GM23248 (cell line): ENCODE results near the gene ARID1B. TPM values are rescaled to one million over a fixed set of nuclear protein-coding genes. Genes with fewer than 3 reads are reported as not detected.

ENCODE experiments used
- DNase-seq: peaks from one replicate; pipeline ENCODE4 v3.0.0-alpha.2; 2015
- H2AFZ ChIP-seq: fragments of 200-600 bp; sonication (generic); 2 replicates; pipeline ENCODE4 v1.6.1; 2016; ENCODE audit warnings: antibody characterized with exemption
- H3F3A ChIP-seq: fragments of 200-600 bp; sonication (generic); 2 replicates; pipeline ENCODE4 v1.6.1; 2016; ENCODE audit warnings: mild to moderate bottlenecking, antibody characterized with exemption, mixed run types; ENCODE audit not compliant: insufficient read depth
- H3K27ac ChIP-seq: fragments of 200-600 bp; sonication (generic); 2 replicates; pipeline ENCODE4 v1.5.1; 2016; ENCODE audit warnings: mild to moderate bottlenecking
- H3K27me3 ChIP-seq: fragments of 200-600 bp; sonication (generic); replicated peaks from 2 replicates; pipeline ENCODE4 v1.6.1; 2016; ENCODE audit warnings: mild to moderate bottlenecking; ENCODE audit not compliant: insufficient read depth
- H3K36me3 ChIP-seq: fragments of 200-600 bp; sonication (generic); 2 replicates; pipeline ENCODE4 v1.6.1; 2016; ENCODE audit warnings: low read depth, mild to moderate bottlenecking
- H3K4me1 ChIP-seq: fragments of 200-600 bp; sonication (generic); 2 replicates; pipeline ENCODE4 v1.6.1; 2016; ENCODE audit warnings: mild to moderate bottlenecking; ENCODE audit not compliant: insufficient read depth
- H3K4me2 ChIP-seq: fragments of 200-600 bp; sonication (generic); one replicate; pipeline ENCODE4 v1.6.1; 2016; ENCODE audit warnings: mild to moderate bottlenecking; ENCODE audit not compliant: unreplicated experiment
- H3K4me3 ChIP-seq: fragments of 200-600 bp; sonication (generic); 2 replicates; pipeline ENCODE4 v1.5.1; 2016; ENCODE audit warnings: mild to moderate bottlenecking
- H3K79me2 ChIP-seq: fragments of 200-600 bp; sonication (generic); 2 replicates; pipeline ENCODE4 v1.6.1; 2016; ENCODE audit warnings: mild to moderate bottlenecking; ENCODE audit not compliant: insufficient read depth
- H3K9ac ChIP-seq: fragments of 200-600 bp; sonication (generic); 2 replicates; pipeline ENCODE4 v1.6.1; 2016; ENCODE audit warnings: mild to moderate bottlenecking
- H3K9me2 ChIP-seq: fragments of 200-600 bp; sonication (generic); 2 replicates; pipeline ENCODE4 v1.6.1; 2016; ENCODE audit warnings: mixed run types, mild to moderate bottlenecking, moderate library complexity; ENCODE audit not compliant: insufficient read depth
- H3K9me3 ChIP-seq: fragments of 200-600 bp; sonication (generic); one replicate; pipeline ENCODE4 v1.6.1; 2017; ENCODE audit warnings: low read depth
- H4K20me1 ChIP-seq: fragments of 200-600 bp; sonication (generic); 2 replicates; pipeline ENCODE4 v1.6.0; 2016; ENCODE audit not compliant: insufficient read depth
- EZH2 ChIP-seq: fragments of 200-600 bp; sonication (generic); IDR thresholded peaks from 2 replicates; pipeline ENCODE4 v1.6.1; 2018; ENCODE audit warnings: antibody characterized with exemption, mild to moderate bottlenecking; ENCODE audit not compliant: insufficient read depth, poor library complexity, severe bottlenecking
- EZH2phosphoT487 ChIP-seq: fragments of 200-600 bp; sonication (generic); IDR thresholded peaks from 2 replicates; pipeline ENCODE4 v1.6.1; 2018; ENCODE audit warnings: antibody characterized with exemption, moderate library complexity, mild to moderate bottlenecking, low read depth; ENCODE audit not compliant: insufficient read depth
- WGBS, 2 experiments: methylation state at CpG; one replicate each; pipeline ENCODE4 v1.1.6; 2015 to 2017; ENCODE audit warnings: low lambda C conversion rate in 2 of 2, low coverage in 1 of 2; ENCODE audit errors: missing lambda C conversion rate in 2 of 2; 5-methylcytosine and 5-hydroxymethylcytosine counted together
- in situ Hi-C: fragments of 300-500 bp; cut with MboI; formaldehyde crosslinking; loops from 2 replicates; pipeline ENCODE4 v1.15.0; 2020
- polyA plus RNA-seq: library from polyadenylated mRNA; unstranded; fragments of >200 nt; fragmentation: Nextera tagmentation; extraction: Ambion mirVana; gene quantifications from 2 replicates; pipeline ENCODE4 v1.2.1, GENCODE V29; 2016
- total RNA-seq: library from RNA; depleted of rRNA; stranded (reverse); fragments of >200 nt; shearing (Covaris generic); gene quantifications from 2 replicates; pipeline ENCODE4 v1.2.3, GENCODE V29; 2014

Gene ARID1B
- total and polyA plus RNA-seq, 2 experiments from 2014 or later, result 19.3 to 21.2 TPM

- H3K9me3 ChIP-seq, result no peaks in the 10 kb centered on the region
- H3K79me2 ChIP-seq, result peaks cover 94% of the 10 kb centered on the region
- DNase-seq, result no peak
- no peak for TF ChIP-seq EZH2
- in situ Hi-C loops, result no loop called here
- WGBS, 2 experiments, result 74 to 78% methylated on average over 5 of the region's 5 CpGs
- H3F3A ChIP-seq, result peaks cover 21% of the 10 kb centered on the region
- peaks cover 7% of the 10 kb centered on the region; the same call in 1 of the 2 replicates for H3K36me3 ChIP-seq
- no peak overlapping the region for H3K9ac ChIP-seq
- no peaks in the 10 kb centered on the region for H3K9me2 ChIP-seq
- H3K4me3 ChIP-seq, result no peak overlapping the region
- H3K27me3 ChIP-seq, result no peaks in the 10 kb centered on the region
- H3K4me2 ChIP-seq, result no peak overlapping the region
- H2AFZ ChIP-seq, result no peak overlapping the region
- peaks cover 27% of the 10 kb centered on the region for H3K4me1 ChIP-seq
- peaks cover 12% of the 10 kb centered on the region; the same call in 1 of the 2 replicates for H4K20me1 ChIP-seq
- no peak overlapping the region for H3K27ac ChIP-seq
These were observed 163.0 kb downstream of the ARID1B start for GRCh38 chr6:156940221-156940620.

- Histone ChIP-seq H3K27me3 (no peaks in the 10 kb centered on the region), H3K9ac (no peak overlapping the region), H3K27ac (peak overlapping the region; percentile 68; the same call in 1 of the 2 replicates), H3K36me3 (no peaks in the 10 kb centered on the region), H2AFZ (no peak overlapping the region), H4K20me1 (peaks cover 12% of the 10 kb centered on the region; the same call in 1 of the 2 replicates), H3K4me2 (no peak overlapping the region), H3K9me3 (no peaks in the 10 kb centered on the region), H3K9me2 (no peaks in the 10 kb centered on the region), H3F3A (peaks cover 21% of the 10 kb centered on the region), H3K79me2 (peaks cover 95% of the 10 kb centered on the region), H3K4me3 (no peak overlapping the region), H3K4me1 (peaks cover 29% of the 10 kb centered on the region)
- WGBS, 2 experiments, result 100% methylated on average over 2 of the region's 2 CpGs
- no peak for DNase-seq
- in situ Hi-C loops, result no loop called here
- TF ChIP-seq EZH2phosphoT487, result no peak
- TF ChIP-seq EZH2, result no peak
These were observed 165.1 kb downstream of the ARID1B start for GRCh38 chr6:156942266-156942665.

DNA sequence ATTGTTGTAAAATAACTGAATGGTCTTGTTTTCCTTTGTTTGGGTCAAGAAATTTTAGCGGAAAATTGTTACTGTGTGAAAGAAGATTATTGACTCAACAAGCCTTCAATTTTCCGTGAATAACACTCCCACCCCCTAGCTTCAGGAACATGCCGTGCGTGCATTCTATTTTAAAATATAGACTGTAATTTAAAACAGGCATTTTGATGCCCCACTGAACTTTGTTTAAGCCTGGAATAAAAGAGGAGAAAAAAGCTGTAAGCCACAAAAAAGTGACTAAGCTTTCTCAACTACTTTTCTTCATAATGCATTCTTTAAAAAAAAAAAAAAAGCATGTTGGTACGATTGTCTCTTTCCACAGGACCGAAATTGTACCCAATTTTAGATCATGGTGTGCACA is 166.0 kb downstream of the ARID1B start:
- Histone ChIP-seq H2AFZ (no peak overlapping the region), H3K9me3 (no peaks in the 10 kb centered on the region), H3K4me1 (peaks cover 36% of the 10 kb centered on the region), H3F3A (peaks cover 21% of the 10 kb centered on the region), H3K4me3 (peak overlapping the region; percentile 47), H3K27ac (peak overlapping the region; percentile 68), H3K9ac (peak overlapping the region; percentile 52), H3K27me3 (no peaks in the 10 kb centered on the region), H3K79me2 (peaks cover 95% of the 10 kb centered on the region), H3K9me2 (no peaks in the 10 kb centered on the region), H3K4me2 (peak overlapping the region; percentile 81), H4K20me1 (peaks cover 8% of the 10 kb centered on the region; the same call in 1 of the 2 replicates), H3K36me3 (no peaks in the 10 kb centered on the region)
- DNase-seq, result peak; percentile 74
- in situ Hi-C loops, result no loop called here
- 5 to 6% methylated on average over 6 of the region's 6 CpGs for WGBS, 2 experiments
- TF ChIP-seq EZH2phosphoT487 (no peak), EZH2 (no peak)

GRCh38 chr6:156943816-156944215 is 166.6 kb downstream of the ARID1B start:
- no peaks in the 10 kb centered on the region for H3K9me3 ChIP-seq
- peaks cover 95% of the 10 kb centered on the region for H3K79me2 ChIP-seq
- peak; percentile 73 for DNase-seq
- TF ChIP-seq EZH2 (no peak), EZH2phosphoT487 (no peak)
- in situ Hi-C loops, result no loop called here
- WGBS, 2 experiments, result 65 to 71% methylated on average over 4 of the region's 4 CpGs
- peak overlapping the region; percentile 47 for H3K4me3 ChIP-seq
- H3K9ac ChIP-seq, result peak overlapping the region; percentile 52
- H3K27me3 ChIP-seq, result no peaks in the 10 kb centered on the region
- peaks cover 21% of the 10 kb centered on the region for H3F3A ChIP-seq
- peak overlapping the region; percentile 68 for H3K27ac ChIP-seq
- peaks cover 43% of the 10 kb centered on the region for H3K4me1 ChIP-seq
- H3K36me3 ChIP-seq, result no peaks in the 10 kb centered on the region
- no peak overlapping the region for H2AFZ ChIP-seq
- peak overlapping the region; percentile 81 for H3K4me2 ChIP-seq
- peaks cover 4% of the 10 kb centered on the region; the same call in 1 of the 2 replicates for H4K20me1 ChIP-seq
- H3K9me2 ChIP-seq, result no peaks in the 10 kb centered on the region
